Heart left ventricle (tissue), 13 donors: ENCODE measurements around the gene NIPAL3.

ENCODE experiments used
- POLR2A ChIP-seq, 2 donors: fragments of 450-650 bp; IDR thresholded peaks; one replicate each; pipeline ENCODE4 v1.6.1; 2017; ENCODE audit warnings: antibody characterized with exemption in 2 of 2, mild to moderate bottlenecking in 2 of 2, moderate library complexity in 2 of 2
- TF ChIP-seq, protein P1 (sequence below), 12 donors: fragments of 200-600 bp; sonication (generic) in 4 of 12; IDR thresholded peaks; one replicate each; pipeline versions ENCODE4 v1.5.0 to v1.8.0; 2018 to 2022; ENCODE audit warnings: antibody characterized with exemption in 12 of 12, mild to moderate bottlenecking in 5 of 12
- donor health status: ischemic (EF 13 %, LVEDD 7.1; RV severe dilation, severe dysfunction).
- donor health status: DM: no; HTN: yes; CAD: no.
- donor health status: DM: no; HTN: no; CAD: no.
- donor health status: ischemic (EF 25% LVEDD 6.9; RV normal size, moderate dysfunction).
- donor health status: ischemic (EF 25% LVEDD 5.7; RV mildly dilated, moderate dysfunction).
- donor health status: ischemic (EF 35%, LVEDD 5.7; RV mildly dilated, moderate dysfunction).
- donor health status: nonischemic (EF 11% LVEDD 7.7; RV severe dilation, severe dysfunction).
- donor health status: DM: yes; HTN: yes; CAD: no.
- donor health status: PGD.
- donor health status: ischemic (EF 29% LVEDD 5.4; RV normal size, mild dysfunction).
- donor health status: nonischemic (EF 23%, LVEDD 6.1; RV moderate dilation, normal function).

DNA sequence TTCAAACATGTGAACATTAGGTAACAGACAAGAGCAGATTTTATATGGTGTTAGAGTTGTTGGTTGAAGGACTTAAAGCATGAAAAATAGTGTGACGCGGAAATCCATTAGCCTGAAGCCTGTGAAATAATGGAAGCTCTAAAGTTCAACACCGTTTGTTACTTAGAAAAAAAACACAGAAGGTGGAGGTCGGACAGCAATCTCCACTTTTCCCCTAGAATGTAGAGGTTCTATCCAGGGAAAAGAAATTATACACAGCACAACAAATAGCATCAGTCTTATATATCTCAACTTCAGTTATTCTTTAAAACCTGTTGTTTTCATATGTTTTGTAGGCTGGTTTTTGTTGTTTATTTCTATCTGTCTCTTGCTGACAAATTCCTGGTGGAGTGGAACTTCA lies 89.0 kb downstream of the NIPAL3 start:
- TF ChIP-seq, protein P1, sequence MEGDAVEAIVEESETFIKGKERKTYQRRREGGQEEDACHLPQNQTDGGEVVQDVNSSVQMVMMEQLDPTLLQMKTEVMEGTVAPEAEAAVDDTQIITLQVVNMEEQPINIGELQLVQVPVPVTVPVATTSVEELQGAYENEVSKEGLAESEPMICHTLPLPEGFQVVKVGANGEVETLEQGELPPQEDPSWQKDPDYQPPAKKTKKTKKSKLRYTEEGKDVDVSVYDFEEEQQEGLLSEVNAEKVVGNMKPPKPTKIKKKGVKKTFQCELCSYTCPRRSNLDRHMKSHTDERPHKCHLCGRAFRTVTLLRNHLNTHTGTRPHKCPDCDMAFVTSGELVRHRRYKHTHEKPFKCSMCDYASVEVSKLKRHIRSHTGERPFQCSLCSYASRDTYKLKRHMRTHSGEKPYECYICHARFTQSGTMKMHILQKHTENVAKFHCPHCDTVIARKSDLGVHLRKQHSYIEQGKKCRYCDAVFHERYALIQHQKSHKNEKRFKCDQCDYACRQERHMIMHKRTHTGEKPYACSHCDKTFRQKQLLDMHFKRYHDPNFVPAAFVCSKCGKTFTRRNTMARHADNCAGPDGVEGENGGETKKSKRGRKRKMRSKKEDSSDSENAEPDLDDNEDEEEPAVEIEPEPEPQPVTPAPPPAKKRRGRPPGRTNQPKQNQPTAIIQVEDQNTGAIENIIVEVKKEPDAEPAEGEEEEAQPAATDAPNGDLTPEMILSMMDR (IDR thresholded peaks at IDR 0.05), result no peak
- TF ChIP-seq POLR2A (IDR thresholded peaks at IDR 0.05), result no peak
